PC-3 (cell line): Measurements from ENCODE around the gene HOXB6. TPM values are rescaled to one million over a fixed set of nuclear protein-coding genes. Genes with fewer than 3 reads are reported as not detected.

Experiments used
- ATAC-seq: fragments of 200-7000 bp; cut with Tn5 transposase; 2 replicates; pipeline ENCODE4 v1.9.1; 2020; ENCODE audit warnings: mild to moderate bottlenecking, moderate library complexity
- BruUV-seq: library from RNA; stranded (reverse); fragments of 400-500 nt; replicated peaks from 2 replicates; lab custom pipeline; 2021; lab: Mats Ljungman, UMichigan
- CTCF ChIA-PET: fragments of 300-600 bp; sonication (Branson Sonifier 250); formaldehyde crosslinking; loops from one replicate; lab custom pipeline; 2022; ENCODE audit warnings: antibody characterized with exemption; lab: Charles Lee
- POLR2A ChIA-PET: fragments of 300-600 bp; sonication (Branson Sonifier 250); formaldehyde crosslinking; loops from one replicate; lab custom pipeline; 2022; ENCODE audit warnings: antibody characterized with exemption; ENCODE audit not compliant: unreplicated experiment; lab: Charles Lee
- DNase-seq: peaks from one replicate; pipeline ENCODE4 v3.0.0-alpha.2; 2015
- H2AFZ ChIP-seq: fragments of 300-600 bp; sonication (generic); 2 replicates; pipeline ENCODE4 v1.6.0; 2016; ENCODE audit warnings: antibody characterized with exemption, low read length
- H3F3A ChIP-seq: fragments of 300-600 bp; sonication (generic); one replicate; pipeline ENCODE4 v1.6.0; 2017; ENCODE audit warnings: antibody characterized with exemption, low read length, control low read depth, mild to moderate bottlenecking; ENCODE audit not compliant: unreplicated experiment
- H3K27ac ChIP-seq: fragments of 300-600 bp; sonication (generic); 2 replicates; pipeline ENCODE4 v1.5.1; 2016; ENCODE audit warnings: mild to moderate bottlenecking, low read length
- H3K27me3 ChIP-seq: fragments of 300-600 bp; sonication (generic); 2 replicates; pipeline ENCODE4 v1.6.1; 2016; ENCODE audit warnings: low read length, mixed read lengths
- H3K36me3 ChIP-seq: fragments of 300-600 bp; sonication (generic); 2 replicates; pipeline ENCODE4 v1.6.1; 2016; ENCODE audit warnings: low read depth, mixed run types, low read length, mixed read lengths
- H3K4me1 ChIP-seq: fragments of 300-600 bp; sonication (generic); 2 replicates; pipeline ENCODE4 v1.5.1; 2016; ENCODE audit warnings: low read length; ENCODE audit not compliant: insufficient read depth
- H3K4me2 ChIP-seq: fragments of 300-600 bp; sonication (generic); 2 replicates; pipeline ENCODE4 v1.6.0; 2016; ENCODE audit warnings: low read length
- H3K4me3 ChIP-seq: fragments of 300-600 bp; sonication (generic); 2 replicates; pipeline ENCODE4 v1.5.1; 2016; ENCODE audit warnings: mild to moderate bottlenecking, low read length, mixed read lengths
- H3K79me2 ChIP-seq: fragments of 300-600 bp; sonication (generic); 2 replicates; pipeline ENCODE4 v1.6.1; 2017; ENCODE audit warnings: low read length, mixed read lengths
- H3K9ac ChIP-seq: fragments of 300-600 bp; sonication (generic); 2 replicates; pipeline ENCODE4 v1.6.0; 2016; ENCODE audit warnings: mild to moderate bottlenecking, low read length
- H3K9me2 ChIP-seq: fragments of 300-600 bp; sonication (generic); replicated peaks from 2 replicates; pipeline ENCODE4 v1.6.1; 2016; ENCODE audit warnings: mixed run types, low read length, mixed read lengths
- H3K9me3 ChIP-seq: fragments of 300-600 bp; sonication (generic); 2 replicates; pipeline ENCODE4 v1.6.1; 2016; ENCODE audit warnings: low read length, mixed read lengths
- H4K20me1 ChIP-seq: fragments of 300-600 bp; sonication (generic); 2 replicates; pipeline ENCODE4 v1.6.1; 2016; ENCODE audit warnings: low read length, mixed read lengths
- CTCF ChIP-seq: fragments of 300-600 bp; sonication (generic); conservative IDR thresholded peaks from 2 replicates; pipeline ENCODE4 v1.5.1; 2017; ENCODE audit warnings: antibody characterized with exemption, low read depth, mild to moderate bottlenecking, low read length
- EZH2 ChIP-seq: fragments of 300-600 bp; sonication (generic); IDR thresholded peaks from one replicate; pipeline ENCODE4 v1.6.1; 2017; ENCODE audit warnings: antibody characterized with exemption, mild to moderate bottlenecking, low read length; ENCODE audit not compliant: unreplicated experiment
- EZH2phosphoT487 ChIP-seq: fragments of 300-600 bp; sonication (generic); IDR thresholded peaks from 2 replicates; pipeline ENCODE4 v1.6.1; 2018; ENCODE audit warnings: mild to moderate bottlenecking, antibody characterized with exemption, low read length, borderline replicate concordance
- intact Hi-C: fragments of 100-400 bp; cut with micrococcal nuclease; formaldehyde crosslinking; loops from 2 replicates; pipeline ENCODE4 v1.9.0; 2023
- total RNA-seq: library from RNA; depleted of rRNA; stranded (reverse); fragments of >200 nt; gene quantifications from 2 replicates; pipeline ENCODE4 v1.2.3, GENCODE V29; 2014

The HOXB6 gene
- total RNA-seq, 1 experiment from 2014 or later, result 9.5 TPM

GRCh38 chr17:48637323-48638260, 32.8 kb upstream of the HOXB6 start:
- ChIA-PET POLR2A (no interaction called here), CTCF (interaction anchor here (1.2 kb wide), 2 partner anchors 34 to 241 kb away, joined by 10 to 11 read pairs; no protein-coding TSS in a partner anchor)
- DNase-seq, result peak; percentile 76
- Histone ChIP-seq H3K27me3 (no peaks in the 10 kb centered on the region; the same call in 1 of the 2 replicates), H3K79me2 (no peaks in the 10 kb centered on the region), H2AFZ (no peak overlapping the region), H3K27ac (no peak overlapping the region), H3K4me2 (0 out of 2 replicates have a peak overlapping the region, but pooled peaks have one; percentile 23), H3K9me3 (no peaks in the 10 kb centered on the region), H3F3A (no peaks in the 10 kb centered on the region), H4K20me1 (no peaks in the 10 kb centered on the region), H3K9ac (no peak overlapping the region), H3K9me2 (no peaks in the 10 kb centered on the region), H3K4me1 (peaks cover 13% of the 10 kb centered on the region; the same call in 1 of the 2 replicates), H3K36me3 (no peaks in the 10 kb centered on the region), H3K4me3 (no peak overlapping the region)
- ATAC-seq, result peak; percentile 34
- intact Hi-C loops, result no loop called here
- BruUV-seq, result no TSS peak
- TF ChIP-seq EZH2phosphoT487, result no peak
- no peak for TF ChIP-seq CTCF
- TF ChIP-seq EZH2, result no peak

- Histone ChIP-seq H3K4me1 (peaks cover 13% of the 10 kb centered on the region; the same call in 1 of the 2 replicates), H3K27ac (no peak overlapping the region), H3K4me3 (peak overlapping the region; percentile 25; the same call in 1 of the 2 replicates), H3K9ac (no peak overlapping the region), H3F3A (no peaks in the 10 kb centered on the region), H3K4me2 (peak overlapping the region; percentile 60), H3K27me3 (peaks cover 9% of the 10 kb centered on the region), H3K36me3 (no peaks in the 10 kb centered on the region), H3K9me3 (no peaks in the 10 kb centered on the region), H3K9me2 (no peaks in the 10 kb centered on the region), H2AFZ (peak overlapping the region; percentile 67), H3K79me2 (no peaks in the 10 kb centered on the region), H4K20me1 (no peaks in the 10 kb centered on the region)
- ATAC-seq (peak; percentile 85), DNase-seq (peak; percentile 84)
- no TSS peak for BruUV-seq
- POLR2A ChIA-PET, result interaction anchor here (0.6 to 0.7 kb wide), 2 partner anchors 13 to 40 kb away, joined by 23 to 24 read pairs; no protein-coding TSS in a partner anchor
- no peak for TF ChIP-seq EZH2
- TF ChIP-seq EZH2phosphoT487, result no peak
- TF ChIP-seq CTCF, result peak; percentile 81
- CTCF ChIA-PET, result interaction anchor here (0.6 to 1.2 kb wide), 19 partner anchors 10 to 460 kb away, joined by 3 to 26 read pairs (median 3); partner anchors contain the start of gene HOXB9
- intact Hi-C loops, result no loop called here
Observed at GRCh38 chr17:48636177-48637018, 31.6 kb upstream of the HOXB6 start.
